Right lobe of liver (tissue), 6 donors: ENCODE data around the gene LPAR1. TPM values are rescaled to one million over a fixed set of nuclear protein-coding genes. Genes with fewer than 3 reads are reported as not detected.

Source experiments
- ATAC-seq, 4 donors: fragments of 200-7000 bp; cut with Tn5 transposase; one replicate each; pipeline ENCODE4 v1.9.1; 2020; ENCODE audit warnings: mild to moderate bottlenecking in 4 of 4, moderate library complexity in 4 of 4
- DNase-seq, 3 donors: peaks; one replicate each; pipeline ENCODE4 v3.0.0-alpha.2; 2020
- H3K27ac ChIP-seq, 3 donors: fragments of 200-600 bp; one replicate each; pipeline ENCODE4 v1.8.0; 2022
- H3K27me3 ChIP-seq, 2 donors: fragments of 200-600 bp; one replicate each; pipeline ENCODE4 v1.8.0; 2022
- H3K36me3 ChIP-seq, 4 donors: fragments of 200-600 bp; sonication (generic) in 1 of 4; one replicate each; pipeline versions ENCODE4 v1.5.1 to v1.8.0; 2017 to 2022; ENCODE audit warnings: control low read depth in 1 of 4
- H3K4me1 ChIP-seq, 4 donors: fragments of 200-600 bp; sonication (generic) in 1 of 4; one replicate each; pipeline versions ENCODE4 v1.5.1 to v1.8.0; 2017 to 2022; ENCODE audit warnings: control low read depth in 1 of 4
- H3K4me3 ChIP-seq, 3 donors: fragments of 200-600 bp; one replicate each; pipeline ENCODE4 v1.8.0; 2022
- H3K9me3 ChIP-seq, 4 donors: fragments of 200-600 bp; sonication (generic) in 1 of 4; one replicate each; pipeline versions ENCODE4 v1.5.1 to v1.8.0; 2017 to 2022; ENCODE audit warnings: control low read depth in 1 of 4
- CTCF ChIP-seq, 4 donors: fragments of 200-600 bp in 3 of 4; fragments of 450-650 bp in 1 of 4; IDR thresholded peaks; one replicate each; pipeline versions ENCODE4 v1.5.1 to v1.8.0; 2016 to 2022; ENCODE audit warnings: antibody characterized with exemption in 4 of 4, mild to moderate bottlenecking in 2 of 4
- POLR2A ChIP-seq: fragments of 450-650 bp; IDR thresholded peaks from one replicate; pipeline ENCODE4 v1.6.1; 2017; ENCODE audit warnings: antibody characterized with exemption, mild to moderate bottlenecking
- WGBS: methylation state at CpG from one replicate; pipeline ENCODE4 v1.1.6; 2018; ENCODE audit warnings: low coverage, low lambda C conversion rate; ENCODE audit not compliant: insufficient coverage; ENCODE audit errors: missing lambda C conversion rate; 5-methylcytosine and 5-hydroxymethylcytosine counted together
- intact Hi-C, 2 donors: fragments of 100-400 bp; cut with DNase I; formaldehyde crosslinking; loops; one replicate each; pipeline versions ENCODE4 v1.11.2 to v1.14.1; 2022
- total RNA-seq, 6 experiments: library from RNA; depleted of rRNA in 2 of 6; stranded (reverse); fragments of >200 nt in 2 of 6; fragmentation: NEBNext Ultra II Directional in 3 of 6; extraction: Animal tissue kit (Norgen Biotek cat#: 25700) in 3 of 6; gene quantifications; one replicate each; pipeline versions ENCODE4 v1.1.0 to v1.2.4, GENCODE V29; 2016 to 2023
- donor health status: DM: no; HTN: yes; CAD: no.
- donor health status: DM: no; HTN: no; CAD: no.
- donor health status: DM: no; HTN: no; CAD: no.
- donor health status: DM: no; HTN: yes; CAD: no.
- donor health status: DM: no; HTN: yes; CAD: no.

LPAR1 gene
- total RNA-seq, 6 experiments from 2014 or later = 0.66 to 1.6 (median 1.2) TPM

GRCh38 chr9:110900917-110901316, 137.4 kb downstream of the LPAR1 start:
- no peak overlapping the region for H3K27ac ChIP-seq
- DNase-seq = no peak
- ATAC-seq = no peak
- WGBS = 45% methylated on average over 6 of the region's 6 CpGs
- no peaks in the 10 kb centered on the region for H3K36me3 ChIP-seq
- H3K9me3 ChIP-seq = no peaks in the 10 kb centered on the region
- intact Hi-C loops = no loop called here
- TF ChIP-seq POLR2A (no peak), CTCF (IDR thresholded peaks at IDR 0.05) (no peak)
- no peaks in the 10 kb centered on the region for H3K4me1 ChIP-seq
- no peak overlapping the region for H3K4me3 ChIP-seq
- H3K27me3 ChIP-seq = no peaks in the 10 kb centered on the region

GRCh38 chr9:110900456-110900855, 137.8 kb downstream of the LPAR1 start:
- TF ChIP-seq POLR2A = no peak
- TF ChIP-seq CTCF (IDR thresholded peaks at IDR 0.05) = no peak
- H3K36me3 ChIP-seq = no peaks in the 10 kb centered on the region
- no peaks in the 10 kb centered on the region for H3K27me3 ChIP-seq
- 68% methylated on average over 1 of the region's 1 CpG for WGBS
- no peak for ATAC-seq
- no peaks in the 10 kb centered on the region for H3K9me3 ChIP-seq
- intact Hi-C loops = no loop called here
- no peak for DNase-seq
- H3K27ac ChIP-seq = no peak overlapping the region
- H3K4me3 ChIP-seq = no peak overlapping the region
- no peaks in the 10 kb centered on the region for H3K4me1 ChIP-seq

- intact Hi-C loops = no loop called here
- Histone ChIP-seq H3K27me3 (no peaks in the 10 kb centered on the region), H3K4me3 (no peak overlapping the region), H3K4me1 (no peaks in the 10 kb centered on the region), H3K27ac (no peak overlapping the region), H3K9me3 (no peaks in the 10 kb centered on the region), H3K36me3 (no peaks in the 10 kb centered on the region)
- TF ChIP-seq CTCF (IDR thresholded peaks at IDR 0.05) = no peak
- TF ChIP-seq POLR2A = no peak
- 76% methylated on average over 2 of the region's 2 CpGs for WGBS
- ATAC-seq (no peak), DNase-seq (no peak)
These were observed 139.4 kb downstream of the LPAR1 start for GRCh38 chr9:110898866-110899265.

GRCh38 chr9:110898358-110898757, 139.9 kb downstream of the LPAR1 start:
- 69% methylated on average over 7 of the region's 7 CpGs for WGBS
- H3K27me3 ChIP-seq = no peaks in the 10 kb centered on the region

More at GRCh38 chr9:110898358-110898757, 139.9 kb downstream of the LPAR1 start:
- no peak overlapping the region for H3K27ac ChIP-seq
- intact Hi-C loops = no loop called here
- TF ChIP-seq POLR2A (no peak), CTCF (IDR thresholded peaks at IDR 0.05) (no peak)
- no peaks in the 10 kb centered on the region for H3K36me3 ChIP-seq
- H3K9me3 ChIP-seq = no peaks in the 10 kb centered on the region
- DNase-seq (no peak), ATAC-seq (no peak)
- no peaks in the 10 kb centered on the region for H3K4me1 ChIP-seq
- H3K4me3 ChIP-seq = no peak overlapping the region
